ENCODE results near the gene CMYA5.

Gene CMYA5

DNA sequence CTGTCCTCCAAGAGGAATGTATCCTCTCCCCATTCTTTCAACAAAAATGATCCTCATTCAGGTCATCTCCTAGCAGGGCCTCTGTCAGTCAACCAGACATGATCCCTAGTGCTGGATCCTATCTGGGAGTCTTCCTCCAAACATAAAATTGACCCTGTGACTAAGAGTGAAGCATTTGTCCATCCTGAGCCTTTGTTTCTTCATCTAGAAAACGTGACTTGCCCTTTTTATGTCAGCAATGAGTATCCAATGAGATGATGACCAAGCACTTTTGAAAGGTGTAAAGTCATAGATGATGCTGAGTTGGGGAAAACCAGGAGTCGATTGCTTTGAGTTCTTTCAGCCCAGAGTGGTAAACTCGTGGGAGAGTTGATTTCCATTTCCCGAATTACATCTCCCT, 143.3 kb downstream of the CMYA5 start:
- no peak for TF ChIP-seq EZH2phosphoT487 (IDR thresholded peaks at IDR 0.05; ENCODE audit: low read length)
- no peak for TF ChIP-seq EZH2 (optimal IDR thresholded peaks at IDR 0.05; ENCODE audit: low read depth, low read length)
- TF ChIP-seq CTCF (IDR thresholded peaks at IDR 0.05; ENCODE audit: low read length) = no peak
- no peaks in the 10 kb centered on the region for H4K20me1 ChIP-seq (ENCODE audit: insufficient read depth, low read length)
- H3K79me2 ChIP-seq (ENCODE audit: low read length) = no peaks in the 10 kb centered on the region
- no peaks in the 10 kb centered on the region for H3K36me3 ChIP-seq (replicated peaks; ENCODE audit: insufficient read depth, low read length)
- no peak overlapping the region for H3K4me2 ChIP-seq (ENCODE audit: low read depth, low read length)
- no peaks in the 10 kb centered on the region for H3K4me1 ChIP-seq (ENCODE audit: low read length)
- no peaks in the 10 kb centered on the region for H3F3A ChIP-seq (ENCODE audit: insufficient read depth, low read length)
- no peaks in the 10 kb centered on the region for H3K9me2 ChIP-seq (replicated peaks; ENCODE audit: insufficient read depth, low read length)
- H3K4me3 ChIP-seq (ENCODE audit: low read length) = no peak overlapping the region
- no peaks in the 10 kb centered on the region for H3K9me3 ChIP-seq (replicated peaks; ENCODE audit: insufficient read depth, low read length)
- H3K27me3 ChIP-seq (replicated peaks; ENCODE audit: insufficient read depth, low read length) = no peaks in the 10 kb centered on the region
- H3K27ac ChIP-seq (ENCODE audit: low read length) = no peak overlapping the region
- no peak for DNase-seq
- H3K9ac ChIP-seq (ENCODE audit: low read length) = no peak overlapping the region
- no peak overlapping the region for H2AFZ ChIP-seq (ENCODE audit: low read length)

GRCh38 chr5:79834098-79834753, 144.6 kb downstream of the CMYA5 start:
- H3K4me2 ChIP-seq (ENCODE audit: low read depth, low read length) = no peak overlapping the region
- no peak overlapping the region for H2AFZ ChIP-seq (ENCODE audit: low read length)

GRCh38 chr5:79834754-79835714, 145.4 kb downstream of the CMYA5 start:
- Histone ChIP-seq H3K4me2 (ENCODE audit: low read depth, low read length) (no peak overlapping the region), H3K4me1 (ENCODE audit: low read length) (no peaks in the 10 kb centered on the region), H3K27ac (ENCODE audit: low read length) (no peak overlapping the region), H2AFZ (ENCODE audit: low read length) (no peak overlapping the region), H3F3A (ENCODE audit: insufficient read depth, low read length) (no peaks in the 10 kb centered on the region), H3K9me3 (replicated peaks; ENCODE audit: insufficient read depth, low read length) (no peaks in the 10 kb centered on the region), H3K27me3 (replicated peaks; ENCODE audit: insufficient read depth, low read length) (no peaks in the 10 kb centered on the region), H3K36me3 (replicated peaks; ENCODE audit: insufficient read depth, low read length) (no peaks in the 10 kb centered on the region), H3K9me2 (replicated peaks; ENCODE audit: insufficient read depth, low read length) (no peaks in the 10 kb centered on the region), H3K4me3 (ENCODE audit: low read length) (no peak overlapping the region), H4K20me1 (ENCODE audit: insufficient read depth, low read length) (no peaks in the 10 kb centered on the region), H3K9ac (ENCODE audit: low read length) (no peak overlapping the region), H3K79me2 (ENCODE audit: low read length) (no peaks in the 10 kb centered on the region)
- DNase-seq = no peak
- TF ChIP-seq CTCF (IDR thresholded peaks at IDR 0.05; ENCODE audit: low read length) (no peak), EZH2 (optimal IDR thresholded peaks at IDR 0.05; ENCODE audit: low read depth, low read length) (no peak), EZH2phosphoT487 (IDR thresholded peaks at IDR 0.05; ENCODE audit: low read length) (no peak)

More at GRCh38 chr5:79834098-79834753, 144.6 kb downstream of the CMYA5 start:
- no peaks in the 10 kb centered on the region for H4K20me1 ChIP-seq (ENCODE audit: insufficient read depth, low read length)
- H3F3A ChIP-seq (ENCODE audit: insufficient read depth, low read length) = no peaks in the 10 kb centered on the region
- no peak overlapping the region for H3K4me3 ChIP-seq (ENCODE audit: low read length)
- H3K36me3 ChIP-seq (replicated peaks; ENCODE audit: insufficient read depth, low read length) = no peaks in the 10 kb centered on the region
- H3K9ac ChIP-seq (ENCODE audit: low read length) = no peak overlapping the region
- H3K9me2 ChIP-seq (replicated peaks; ENCODE audit: insufficient read depth, low read length) = no peaks in the 10 kb centered on the region
- no peak for DNase-seq
- H3K27ac ChIP-seq (ENCODE audit: low read length) = no peak overlapping the region
- TF ChIP-seq CTCF (IDR thresholded peaks at IDR 0.05; ENCODE audit: low read length) (no peak), EZH2phosphoT487 (IDR thresholded peaks at IDR 0.05; ENCODE audit: low read length) (no peak), EZH2 (optimal IDR thresholded peaks at IDR 0.05; ENCODE audit: low read depth, low read length) (no peak)
- H3K79me2 ChIP-seq (ENCODE audit: low read length) = no peaks in the 10 kb centered on the region
- no peaks in the 10 kb centered on the region for H3K9me3 ChIP-seq (replicated peaks; ENCODE audit: insufficient read depth, low read length)
- H3K4me1 ChIP-seq (ENCODE audit: low read length) = no peaks in the 10 kb centered on the region
- H3K27me3 ChIP-seq (replicated peaks; ENCODE audit: insufficient read depth, low read length) = no peaks in the 10 kb centered on the region

Data from MM.1S (cell line).